B cell (primary cell): ENCODE measurements around the gene EIF4G1.

Experiments used
- EZH2 ChIP-seq: IDR thresholded peaks from 2 replicates; pipeline ENCODE4 v1.6.1; 2012; ENCODE audit warnings: borderline replicate concordance, low read depth, mild to moderate bottlenecking, moderate library complexity, low read length; ENCODE audit not compliant: insufficient read depth, poor library complexity, severe bottlenecking
- TF ChIP-seq, protein P1 (sequence below): fragments of 200-600 bp; IDR thresholded peaks from one replicate; pipeline ENCODE4 v1.8.0; 2022; ENCODE audit warnings: antibody characterized with exemption, mild to moderate bottlenecking

- TF ChIP-seq, protein P1, sequence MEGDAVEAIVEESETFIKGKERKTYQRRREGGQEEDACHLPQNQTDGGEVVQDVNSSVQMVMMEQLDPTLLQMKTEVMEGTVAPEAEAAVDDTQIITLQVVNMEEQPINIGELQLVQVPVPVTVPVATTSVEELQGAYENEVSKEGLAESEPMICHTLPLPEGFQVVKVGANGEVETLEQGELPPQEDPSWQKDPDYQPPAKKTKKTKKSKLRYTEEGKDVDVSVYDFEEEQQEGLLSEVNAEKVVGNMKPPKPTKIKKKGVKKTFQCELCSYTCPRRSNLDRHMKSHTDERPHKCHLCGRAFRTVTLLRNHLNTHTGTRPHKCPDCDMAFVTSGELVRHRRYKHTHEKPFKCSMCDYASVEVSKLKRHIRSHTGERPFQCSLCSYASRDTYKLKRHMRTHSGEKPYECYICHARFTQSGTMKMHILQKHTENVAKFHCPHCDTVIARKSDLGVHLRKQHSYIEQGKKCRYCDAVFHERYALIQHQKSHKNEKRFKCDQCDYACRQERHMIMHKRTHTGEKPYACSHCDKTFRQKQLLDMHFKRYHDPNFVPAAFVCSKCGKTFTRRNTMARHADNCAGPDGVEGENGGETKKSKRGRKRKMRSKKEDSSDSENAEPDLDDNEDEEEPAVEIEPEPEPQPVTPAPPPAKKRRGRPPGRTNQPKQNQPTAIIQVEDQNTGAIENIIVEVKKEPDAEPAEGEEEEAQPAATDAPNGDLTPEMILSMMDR: no peak
- no peak for TF ChIP-seq EZH2
These were observed 1.7 kb downstream of the EIF4G1 start for GRCh38 chr3:184315871-184316661.
